SK-N-SH (cell line): ENCODE measurements around the gene WNT3. TPM values are rescaled to one million over a fixed set of nuclear protein-coding genes. Genes with fewer than 3 reads are reported as not detected.

Source experiments
- CTCF ChIA-PET: fragments of 300-600, 350-600 bp; formaldehyde crosslinking; extraction: SDS; loops from one replicate; lab custom pipeline; 2021; lab: Yijun Ruan, JAX
- POLR2A ChIA-PET: fragments of 350-600 bp; sonication (Branson Sonifier 250); formaldehyde crosslinking; extraction: SDS; loops from one replicate; lab custom pipeline; 2020; ENCODE audit warnings: antibody characterized with exemption, inconsistent platforms; lab: Yijun Ruan, JAX
- DNase-seq: peaks from one replicate; pipeline ENCODE4 v3.0.0; 2012
- H2AFZ ChIP-seq: fragments of 200-600 bp; sonication (generic); 2 replicates; pipeline ENCODE4 v1.8.1; 2016; ENCODE audit warnings: antibody characterized with exemption, mild to moderate bottlenecking, low read depth
- H3F3A ChIP-seq: fragments of 200-600 bp; sonication (generic); replicated peaks from 2 replicates; pipeline ENCODE3; 2016; ENCODE audit warnings: antibody characterized with exemption, mild to moderate bottlenecking; ENCODE audit not compliant: insufficient read depth
- H3K27ac ChIP-seq, 2 experiments: fragments of 200-500 bp in 1 of 2; fragments of 200-600 bp in 1 of 2; sonication (Bioruptor generic) in 1 of 2; sonication (generic), shearing (Covaris generic) in 1 of 2; 2 replicates each; pipeline versions ENCODE4 v1.5.1 to v1.6.1; 2014 to 2016; ENCODE audit warnings: low read depth in 2 of 2, inconsistent platforms in 1 of 2, low read length in 1 of 2, mild to moderate bottlenecking in 1 of 2, mixed read lengths in 1 of 2
- H3K27me3 ChIP-seq: fragments of 200-600 bp; sonication (generic), shearing (Covaris generic); 2 replicates; pipeline ENCODE4 v1.6.1; 2016; ENCODE audit warnings: mixed run types; ENCODE audit not compliant: insufficient read depth
- H3K36me3 ChIP-seq, 2 experiments: fragments of 200-500 bp in 1 of 2; fragments of 200-600 bp in 1 of 2; sonication (Bioruptor generic) in 1 of 2; sonication (generic) in 1 of 2; replicated peaks in 1 of 2; 2 replicates each; pipeline versions ENCODE3 to v1.5.1; 2014 to 2016; ENCODE audit warnings: low read length in 1 of 2, mild to moderate bottlenecking in 1 of 2; ENCODE audit not compliant: insufficient read depth in 2 of 2, control insufficient read depth in 1 of 2
- H3K4me1 ChIP-seq, 2 experiments: fragments of 200-500 bp in 1 of 2; fragments of 200-600 bp in 1 of 2; sonication (Bioruptor generic) in 1 of 2; sonication (generic), shearing (Covaris generic) in 1 of 2; 2 replicates each; pipeline versions ENCODE4 v1.5.1 to v1.6.1; 2014 to 2016; ENCODE audit warnings: low read depth in 1 of 2, low read length in 1 of 2, mixed run types in 1 of 2; ENCODE audit not compliant: insufficient read depth in 2 of 2, control insufficient read depth in 1 of 2
- H3K4me2 ChIP-seq: fragments of 200-600 bp; sonication (generic), shearing (Covaris generic); 2 replicates; pipeline ENCODE4 v1.6.1; 2017; ENCODE audit warnings: mixed run types
- H3K4me3 ChIP-seq, 2 experiments: fragments of 200-500 bp in 1 of 2; fragments of 200-600 bp in 1 of 2; sonication (Bioruptor generic) in 1 of 2; sonication (generic), shearing (Covaris generic) in 1 of 2; 2 replicates each; pipeline versions ENCODE4 v1.5.1 to v1.8.1; 2014 to 2016; ENCODE audit warnings: low read depth in 2 of 2, inconsistent platforms in 1 of 2, low read length in 1 of 2, mild to moderate bottlenecking in 1 of 2, mixed read lengths in 1 of 2, moderate library complexity in 1 of 2
- H3K79me2 ChIP-seq: fragments of 200-600 bp; sonication (generic); 2 replicates; pipeline ENCODE4 v1.8.1; 2017; ENCODE audit warnings: mild to moderate bottlenecking; ENCODE audit not compliant: insufficient read depth
- H3K9ac ChIP-seq: fragments of 200-600 bp; sonication (generic); 2 replicates; pipeline ENCODE4 v1.6.1; 2017; ENCODE audit warnings: mixed run types
- H3K9me2 ChIP-seq: fragments of 200-600 bp; sonication (generic); 2 replicates; pipeline ENCODE4 v1.6.1; 2017; ENCODE audit warnings: mixed run types
- H3K9me3 ChIP-seq: fragments of 200-600 bp; sonication (generic); 2 replicates; pipeline ENCODE4 v1.6.1; 2017; ENCODE audit warnings: mixed run types, mild to moderate bottlenecking, moderate library complexity
- H4K20me1 ChIP-seq: fragments of 200-600 bp; sonication (generic); 2 replicates; pipeline ENCODE4 v1.6.1; 2017; ENCODE audit warnings: mild to moderate bottlenecking, mixed run types; ENCODE audit not compliant: insufficient read depth
- EZH2phosphoT487 ChIP-seq: fragments of 200-600 bp; sonication (generic); IDR thresholded peaks from 2 replicates; pipeline ENCODE4 v1.6.1; 2017; ENCODE audit warnings: low read depth, mixed run types, mild to moderate bottlenecking, antibody characterized with exemption, moderate library complexity, borderline replicate concordance
- FOXJ3 ChIP-seq: sonication (generic); formaldehyde crosslinking; IDR thresholded peaks from 2 replicates; pipeline ENCODE4 v1.5.1; 2020; ENCODE audit warnings: mild to moderate bottlenecking, missing genetic modification reagents
- FOXM1 ChIP-seq: IDR thresholded peaks from 2 replicates; pipeline ENCODE4 v1.4.0; 2012; ENCODE audit warnings: low read depth, mild to moderate bottlenecking
- GATA2 ChIP-seq: sonication (generic); formaldehyde crosslinking; IDR thresholded peaks from 2 replicates; pipeline ENCODE4 v1.5.0; 2020; ENCODE audit warnings: mild to moderate bottlenecking, missing genetic modification reagents
- JUND ChIP-seq: IDR thresholded peaks from 2 replicates; pipeline ENCODE4 v1.4.0; 2012
- MEF2A ChIP-seq: IDR thresholded peaks from 2 replicates; pipeline ENCODE4 v1.4.0; 2012; ENCODE audit warnings: low read depth, borderline replicate concordance
- RAD21 ChIP-seq: IDR thresholded peaks from 2 replicates; pipeline ENCODE4 v1.6.1; 2012; ENCODE audit warnings: mild to moderate bottlenecking, low read length
- RCOR1 ChIP-seq: fragments of 150-350 bp; IDR thresholded peaks from 2 replicates; pipeline ENCODE4 v1.6.1; 2017; ENCODE audit warnings: antibody characterized with exemption, low read length
- SMC3 ChIP-seq: IDR thresholded peaks from 2 replicates; pipeline ENCODE4 v1.6.1; 2012; ENCODE audit warnings: low read depth, low read length, improper control_type of control experiment
- WGBS: methylation state at CpG from one replicate; pipeline ENCODE4 v1.1.6; 2017; ENCODE audit warnings: low lambda C conversion rate; 5-methylcytosine and 5-hydroxymethylcytosine counted together
- polyA plus RNA-seq, 3 experiments: library from polyadenylated mRNA; depleted of rRNA; stranded (reverse); fragments of >200 nt; gene quantifications; 2 replicates each; pipeline ENCODE4 v1.2.3, GENCODE V29; 2012
- TF ChIP-seq, protein P1 (sequence below): IDR thresholded peaks from 2 replicates; pipeline ENCODE4; 2012
- TF ChIP-seq, protein P2 (sequence below): IDR thresholded peaks from 2 replicates; pipeline ENCODE4 v1.4.0; 2012; ENCODE audit warnings: low read depth, borderline replicate concordance
- TF ChIP-seq, protein P3 (sequence below): IDR thresholded peaks from 2 replicates; pipeline ENCODE4 v1.4.0; 2012; ENCODE audit warnings: low read depth, borderline replicate concordance
- TF ChIP-seq, protein P4 (sequence below): IDR thresholded peaks from 2 replicates; pipeline ENCODE4 v1.6.1; 2012; ENCODE audit warnings: mild to moderate bottlenecking, low read depth, low read length, moderate library complexity

WNT3 gene
- polyA plus RNA-seq, 1 of the 3 experiments (the other 2 are of a cell fraction), result 5.3 TPM

DNA sequence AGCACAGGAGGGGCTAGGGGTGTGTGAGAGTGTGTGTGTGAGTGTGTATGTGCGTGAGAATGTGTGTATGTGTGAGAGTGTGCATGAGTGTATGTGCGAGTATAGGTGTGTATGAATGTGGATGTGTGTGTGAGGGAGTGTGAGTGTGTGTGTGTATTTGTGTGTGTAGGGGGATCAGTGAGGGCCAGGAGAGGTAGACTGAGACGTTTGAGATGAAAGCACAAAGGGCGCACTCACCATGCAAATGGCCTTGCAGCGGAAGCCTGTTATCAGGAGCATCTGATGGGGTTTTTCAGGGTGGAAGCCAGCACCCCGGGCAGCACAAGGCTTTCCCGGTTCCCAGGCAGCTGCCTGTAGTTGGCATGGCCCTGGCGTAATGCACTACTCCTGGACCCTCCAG, 47.8 kb upstream of the WNT3 start:
- Histone ChIP-seq H2AFZ (no peak overlapping the region), H4K20me1 (no peaks in the 10 kb centered on the region), H3K79me2 (no peaks in the 10 kb centered on the region), H3K27me3 (peaks cover under 1% of the 10 kb centered on the region; the same call in 1 of the 2 replicates), H3K36me3 (no peaks in the 10 kb centered on the region), H3K4me1 (peaks cover 0 to 5% of the 10 kb centered on the region in 2 experiments; a peak in 1 of 4 replicates)
- CTCF ChIA-PET, result interaction anchor here (0.6 to 4.6 kb wide), 5 partner anchors 12 to 75 kb away, joined by 3 to 21 read pairs (median 3); no protein-coding TSS in a partner anchor
- POLR2A ChIA-PET, result no interaction called here
- TF ChIP-seq, protein P1, sequence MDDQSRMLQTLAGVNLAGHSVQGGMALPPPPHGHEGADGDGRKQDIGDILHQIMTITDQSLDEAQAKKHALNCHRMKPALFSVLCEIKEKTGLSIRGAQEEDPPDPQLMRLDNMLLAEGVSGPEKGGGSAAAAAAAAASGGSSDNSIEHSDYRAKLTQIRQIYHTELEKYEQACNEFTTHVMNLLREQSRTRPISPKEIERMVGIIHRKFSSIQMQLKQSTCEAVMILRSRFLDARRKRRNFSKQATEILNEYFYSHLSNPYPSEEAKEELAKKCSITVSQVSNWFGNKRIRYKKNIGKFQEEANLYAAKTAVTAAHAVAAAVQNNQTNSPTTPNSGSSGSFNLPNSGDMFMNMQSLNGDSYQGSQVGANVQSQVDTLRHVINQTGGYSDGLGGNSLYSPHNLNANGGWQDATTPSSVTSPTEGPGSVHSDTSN, result no peak
- TF ChIP-seq JUND (no peak), FOXM1 (no peak), FOXJ3 (CRISPR knock-in tag) (no peak), MEF2A (no peak), RCOR1 (no peak), GATA2 (CRISPR knock-in tag) (no peak), RAD21 (no peak), SMC3 (no peak), EZH2phosphoT487 (no peak)
- TF ChIP-seq, protein P2, sequence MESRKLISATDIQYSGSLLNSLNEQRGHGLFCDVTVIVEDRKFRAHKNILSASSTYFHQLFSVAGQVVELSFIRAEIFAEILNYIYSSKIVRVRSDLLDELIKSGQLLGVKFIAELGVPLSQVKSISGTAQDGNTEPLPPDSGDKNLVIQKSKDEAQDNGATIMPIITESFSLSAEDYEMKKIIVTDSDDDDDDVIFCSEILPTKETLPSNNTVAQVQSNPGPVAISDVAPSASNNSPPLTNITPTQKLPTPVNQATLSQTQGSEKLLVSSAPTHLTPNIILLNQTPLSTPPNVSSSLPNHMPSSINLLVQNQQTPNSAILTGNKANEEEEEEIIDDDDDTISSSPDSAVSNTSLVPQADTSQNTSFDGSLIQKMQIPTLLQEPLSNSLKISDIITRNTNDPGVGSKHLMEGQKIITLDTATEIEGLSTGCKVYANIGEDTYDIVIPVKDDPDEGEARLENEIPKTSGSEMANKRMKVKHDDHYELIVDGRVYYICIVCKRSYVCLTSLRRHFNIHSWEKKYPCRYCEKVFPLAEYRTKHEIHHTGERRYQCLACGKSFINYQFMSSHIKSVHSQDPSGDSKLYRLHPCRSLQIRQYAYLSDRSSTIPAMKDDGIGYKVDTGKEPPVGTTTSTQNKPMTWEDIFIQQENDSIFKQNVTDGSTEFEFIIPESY, result no peak
- TF ChIP-seq, protein P3, sequence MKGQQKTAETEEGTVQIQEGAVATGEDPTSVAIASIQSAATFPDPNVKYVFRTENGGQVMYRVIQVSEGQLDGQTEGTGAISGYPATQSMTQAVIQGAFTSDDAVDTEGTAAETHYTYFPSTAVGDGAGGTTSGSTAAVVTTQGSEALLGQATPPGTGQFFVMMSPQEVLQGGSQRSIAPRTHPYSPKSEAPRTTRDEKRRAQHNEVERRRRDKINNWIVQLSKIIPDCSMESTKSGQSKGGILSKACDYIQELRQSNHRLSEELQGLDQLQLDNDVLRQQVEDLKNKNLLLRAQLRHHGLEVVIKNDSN, result no peak
- TF ChIP-seq, protein P4, sequence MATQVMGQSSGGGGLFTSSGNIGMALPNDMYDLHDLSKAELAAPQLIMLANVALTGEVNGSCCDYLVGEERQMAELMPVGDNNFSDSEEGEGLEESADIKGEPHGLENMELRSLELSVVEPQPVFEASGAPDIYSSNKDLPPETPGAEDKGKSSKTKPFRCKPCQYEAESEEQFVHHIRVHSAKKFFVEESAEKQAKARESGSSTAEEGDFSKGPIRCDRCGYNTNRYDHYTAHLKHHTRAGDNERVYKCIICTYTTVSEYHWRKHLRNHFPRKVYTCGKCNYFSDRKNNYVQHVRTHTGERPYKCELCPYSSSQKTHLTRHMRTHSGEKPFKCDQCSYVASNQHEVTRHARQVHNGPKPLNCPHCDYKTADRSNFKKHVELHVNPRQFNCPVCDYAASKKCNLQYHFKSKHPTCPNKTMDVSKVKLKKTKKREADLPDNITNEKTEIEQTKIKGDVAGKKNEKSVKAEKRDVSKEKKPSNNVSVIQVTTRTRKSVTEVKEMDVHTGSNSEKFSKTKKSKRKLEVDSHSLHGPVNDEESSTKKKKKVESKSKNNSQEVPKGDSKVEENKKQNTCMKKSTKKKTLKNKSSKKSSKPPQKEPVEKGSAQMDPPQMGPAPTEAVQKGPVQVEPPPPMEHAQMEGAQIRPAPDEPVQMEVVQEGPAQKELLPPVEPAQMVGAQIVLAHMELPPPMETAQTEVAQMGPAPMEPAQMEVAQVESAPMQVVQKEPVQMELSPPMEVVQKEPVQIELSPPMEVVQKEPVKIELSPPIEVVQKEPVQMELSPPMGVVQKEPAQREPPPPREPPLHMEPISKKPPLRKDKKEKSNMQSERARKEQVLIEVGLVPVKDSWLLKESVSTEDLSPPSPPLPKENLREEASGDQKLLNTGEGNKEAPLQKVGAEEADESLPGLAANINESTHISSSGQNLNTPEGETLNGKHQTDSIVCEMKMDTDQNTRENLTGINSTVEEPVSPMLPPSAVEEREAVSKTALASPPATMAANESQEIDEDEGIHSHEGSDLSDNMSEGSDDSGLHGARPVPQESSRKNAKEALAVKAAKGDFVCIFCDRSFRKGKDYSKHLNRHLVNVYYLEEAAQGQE, result no peak
- TF ChIP-seq, all 33 proteins: peak for 0
- Histone ChIP-seq H3K9ac (no peak overlapping the region), H3K4me2 (no peak overlapping the region), H3K27ac (no peak overlapping the region), H3K4me3 (no peak overlapping the region), H3K9me3 (no peaks in the 10 kb centered on the region), H3K9me2 (no peaks in the 10 kb centered on the region), H3F3A (no peaks in the 10 kb centered on the region)
- no peak for DNase-seq
- 51% methylated on average over 8 of the region's 8 CpGs for WGBS
